ENCODE measurements around the gene CNTNAP2. TPM values are rescaled to one million over a fixed set of nuclear protein-coding genes. Genes with fewer than 3 reads are reported as not detected.

Gene CNTNAP2
- total and polyA plus RNA-seq, 2 of the 8 experiments (the other 6 are each of a cell fraction or from before 2014, with no cell fraction given), result 27.9 to 71.0 TPM

DNA sequence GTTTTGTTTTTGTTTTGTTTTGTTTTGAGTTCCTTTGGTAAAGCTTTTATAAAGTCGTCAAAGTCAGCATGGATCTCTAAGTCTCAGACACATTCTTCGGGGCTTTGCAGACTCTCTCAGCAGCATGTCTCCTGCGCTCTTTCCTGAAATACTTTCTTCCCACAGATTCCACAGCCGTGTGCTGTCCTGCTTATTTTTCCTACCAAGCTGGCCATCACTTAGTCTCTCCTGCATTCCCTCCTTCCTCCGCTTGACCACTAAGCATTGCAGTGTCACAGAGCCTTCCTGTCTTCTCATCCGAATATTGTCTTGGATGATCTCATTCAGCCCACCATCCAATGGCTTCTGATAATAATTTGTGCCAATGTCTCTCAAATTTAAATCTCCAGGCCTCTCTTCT lies 2039.6 kb downstream of the CNTNAP2 start:
- H2BK20ac ChIP-seq (ENCODE audit: low read length), result no peak overlapping the region
- no peaks in the 10 kb centered on the region; the same call in 1 of the 2 replicates for H3K79me1 ChIP-seq (ENCODE audit: low read depth, low read length)
- no peak overlapping the region for H2AK5ac ChIP-seq (ENCODE audit: low read depth, low read length)
- no peak overlapping the region for H3K56ac ChIP-seq (replicated peaks; ENCODE audit: insufficient read length, low read depth, low read length)
- no peaks in the 10 kb centered on the region for H3K23me2 ChIP-seq (ENCODE audit: low read depth, low read length)
- no peak overlapping the region for H3K18ac ChIP-seq (ENCODE audit: extremely low read depth, low read length)
- DNase-seq (ENCODE audit: low read depth in 1 of 2, low spot score in 2 of 2), result no peak
- CTCF ChIA-PET (ENCODE audit: partially characterized antibody), result interaction anchor here (0.8 to 5.2 kb wide), 2 partner anchors 9 to 13 kb away, joined by 3 to 32 read pairs; no protein-coding TSS in a partner anchor
- no peak overlapping the region for H2BK5ac ChIP-seq (ENCODE audit: low read depth, low read length)
- no peaks in the 10 kb centered on the region for H3K36me3 ChIP-seq (ENCODE audit: control insufficient read depth in 2 of 4, insufficient read depth in 4 of 4, low read length in 3 of 4)
- no peaks in the 10 kb centered on the region for H4K20me1 ChIP-seq (replicated peaks in 1 of 2; ENCODE audit: control insufficient read depth in 1 of 2, insufficient read depth in 2 of 2, low read length in 2 of 2)
- no peak overlapping the region for H3K9ac ChIP-seq (replicated peaks in 1 of 4; ENCODE audit: extremely low read depth in 1 of 4, low read depth in 3 of 4, low read length in 3 of 4)
- WGBS, 2 experiments (ENCODE audit: extremely low coverage in 1 of 2, insufficient coverage in 1 of 2, insufficient read length in 1 of 2, insufficient replicate concordance in 2 of 2, low coverage in 1 of 2, low lambda C conversion rate in 2 of 2, missing lambda C conversion rate in 1 of 2), result 90% methylated on average over 6 of the region's 6 CpGs; no CpG with 5 or more reads in 1 of the 2 experiments
- no peak overlapping the region for H3K4me2 ChIP-seq (ENCODE audit: insufficient read depth in 1 of 2, low read depth in 2 of 2, low read length in 2 of 2)
- no peak overlapping the region for H3K14ac ChIP-seq (ENCODE audit: insufficient read length)
- H3K9me3 ChIP-seq (ENCODE audit: insufficient read depth in 2 of 2, low read depth in 1 of 2, low read length in 1 of 2), result 0 out of 4 replicates have a peak, but pooled peaks cover 3 to 4% of the 10 kb centered on the region in 2 experiments
- no peaks in the 10 kb centered on the region for H3K4me1 ChIP-seq (replicated peaks in 1 of 4; ENCODE audit: control insufficient read depth in 3 of 4, insufficient read depth in 4 of 4, low read length in 3 of 4)
- FAIRE-seq, result no peak
- no peak overlapping the region for H4K91ac ChIP-seq (replicated peaks; ENCODE audit: insufficient read length, low read length)
- POLR2A ChIA-PET (ENCODE audit: partially characterized antibody), result no interaction called here
- no peak overlapping the region for H2AFZ ChIP-seq (ENCODE audit: low read length)
- no peak overlapping the region for H3K23ac ChIP-seq (ENCODE audit: insufficient read length)
- H3K27ac ChIP-seq (ENCODE audit: low read depth, low read length), result no peak overlapping the region
- H3K79me2 ChIP-seq (ENCODE audit: control insufficient read depth in 1 of 2, insufficient read depth in 2 of 2, low read length in 2 of 2), result no peaks in the 10 kb centered on the region
- H3K27me3 ChIP-seq (replicated peaks in 1 of 4; ENCODE audit: control insufficient read depth in 3 of 4, extremely low read depth in 1 of 4, insufficient read depth in 3 of 4, low read length in 3 of 4), result no peaks in the 10 kb centered on the region
- H2BK12ac ChIP-seq (ENCODE audit: low read depth, low read length), result no peak overlapping the region
- H2BK15ac ChIP-seq (ENCODE audit: low read length), result no peak overlapping the region
- H2BK120ac ChIP-seq (replicated peaks; ENCODE audit: low read depth, low read length), result no peak overlapping the region
- no peak overlapping the region for H4K5ac ChIP-seq (ENCODE audit: insufficient read length, low read depth, low read length)
- H3K4me3 ChIP-seq (ENCODE audit: extremely low read depth in 1 of 4, insufficient read depth in 2 of 4, low read depth in 3 of 4, low read length in 4 of 4), result no peak overlapping the region
- H4K8ac ChIP-seq (ENCODE audit: extremely low read depth, insufficient read depth, low read length), result no peak overlapping the region
- H3K4ac ChIP-seq (replicated peaks; ENCODE audit: insufficient read length, low read depth, low read length), result no peak overlapping the region
- TF ChIP-seq, protein P1, sequence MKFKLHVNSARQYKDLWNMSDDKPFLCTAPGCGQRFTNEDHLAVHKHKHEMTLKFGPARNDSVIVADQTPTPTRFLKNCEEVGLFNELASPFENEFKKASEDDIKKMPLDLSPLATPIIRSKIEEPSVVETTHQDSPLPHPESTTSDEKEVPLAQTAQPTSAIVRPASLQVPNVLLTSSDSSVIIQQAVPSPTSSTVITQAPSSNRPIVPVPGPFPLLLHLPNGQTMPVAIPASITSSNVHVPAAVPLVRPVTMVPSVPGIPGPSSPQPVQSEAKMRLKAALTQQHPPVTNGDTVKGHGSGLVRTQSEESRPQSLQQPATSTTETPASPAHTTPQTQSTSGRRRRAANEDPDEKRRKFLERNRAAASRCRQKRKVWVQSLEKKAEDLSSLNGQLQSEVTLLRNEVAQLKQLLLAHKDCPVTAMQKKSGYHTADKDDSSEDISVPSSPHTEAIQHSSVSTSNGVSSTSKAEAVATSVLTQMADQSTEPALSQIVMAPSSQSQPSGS (IDR thresholded peaks at IDR 0.05; ENCODE audit: low read length), result no peak
- TF ChIP-seq CHD1 (IDR thresholded peaks at IDR 0.05; ENCODE audit: low read depth, low read length) (no peak), TAF7 (optimal IDR thresholded peaks at IDR 0.05; ENCODE audit: borderline replicate concordance, low read depth, low read length) (no peak), POLR2A (IDR thresholded peaks at IDR 0.05; ENCODE audit: control extremely low read depth in 1 of 2, low read depth in 2 of 2, low read length in 2 of 2) (no peak), CREB1 (IDR thresholded peaks at IDR 0.05) (no peak), SP1 (IDR thresholded peaks at IDR 0.05; ENCODE audit: low read depth, low read length) (no peak), FOSL1 (IDR thresholded peaks at IDR 0.05; ENCODE audit: insufficient read depth, low read depth, low read length) (no peak), SIRT6 (IDR thresholded peaks at IDR 0.05; ENCODE audit: low read length) (no peak), JUND (IDR thresholded peaks at IDR 0.05; ENCODE audit: low read length) (no peak), SUZ12 (IDR thresholded peaks at IDR 0.05; ENCODE audit: low read length) (no peak), ZNF274 (IDR thresholded peaks at IDR 0.05; ENCODE audit: borderline replicate concordance, extremely low read depth, low read length) (no peak), POLR2AphosphoS5 (IDR thresholded peaks at IDR 0.05; ENCODE audit: low read depth, low read length) (no peak)
- TF ChIP-seq, protein P2, sequence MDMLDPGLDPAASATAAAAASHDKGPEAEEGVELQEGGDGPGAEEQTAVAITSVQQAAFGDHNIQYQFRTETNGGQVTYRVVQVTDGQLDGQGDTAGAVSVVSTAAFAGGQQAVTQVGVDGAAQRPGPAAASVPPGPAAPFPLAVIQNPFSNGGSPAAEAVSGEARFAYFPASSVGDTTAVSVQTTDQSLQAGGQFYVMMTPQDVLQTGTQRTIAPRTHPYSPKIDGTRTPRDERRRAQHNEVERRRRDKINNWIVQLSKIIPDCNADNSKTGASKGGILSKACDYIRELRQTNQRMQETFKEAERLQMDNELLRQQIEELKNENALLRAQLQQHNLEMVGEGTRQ (IDR thresholded peaks at IDR 0.05; ENCODE audit: low read length), result no peak
